Hepatocyte (in vitro differentiated cells): ENCODE data around the gene LUZP4.
A peak's percentile ranks its signal among the peaks of the same experiment; 100 is the strongest.

Experiments used
- EZH2 ChIP-seq: fragments of 200-600 bp; sonication (generic); IDR thresholded peaks from 2 replicates; pipeline ENCODE4 v1.6.1; 2016; ENCODE audit warnings: antibody characterized with exemption, mild to moderate bottlenecking, borderline replicate concordance
- EZH2phosphoT487 ChIP-seq: fragments of 200-600 bp; sonication (generic); IDR thresholded peaks from one replicate; pipeline ENCODE4 v1.6.1; 2018; ENCODE audit warnings: antibody characterized with exemption, mild to moderate bottlenecking, low read depth, moderate library complexity; ENCODE audit not compliant: unreplicated experiment, severe bottlenecking
- TF ChIP-seq, protein P1 (sequence below): fragments of 200-600 bp; sonication (generic); IDR thresholded peaks from 2 replicates; pipeline ENCODE4 v1.5.1; 2016; ENCODE audit warnings: antibody characterized with exemption, mild to moderate bottlenecking; ENCODE audit not compliant: poor library complexity

DNA sequence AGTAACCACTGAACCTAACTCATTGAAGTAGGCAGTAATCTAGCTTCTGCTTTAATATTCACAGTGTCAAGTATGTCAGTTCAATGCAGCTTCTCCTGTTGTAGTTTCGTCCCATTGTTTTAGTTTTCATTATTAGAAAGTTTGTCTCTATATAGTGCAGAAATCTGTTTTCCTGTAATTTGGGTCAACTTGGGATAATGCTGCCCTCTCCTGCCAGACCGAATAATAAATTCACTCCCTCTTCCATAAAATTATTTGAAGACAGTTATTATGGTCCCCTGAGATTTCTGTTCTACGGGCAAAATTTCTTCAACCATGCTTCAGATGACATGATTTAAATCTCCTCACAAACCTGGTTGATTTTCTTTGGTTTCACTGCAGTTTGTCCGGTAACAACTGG lies 4.6 kb upstream of the LUZP4 start:
- TF ChIP-seq, protein P1, sequence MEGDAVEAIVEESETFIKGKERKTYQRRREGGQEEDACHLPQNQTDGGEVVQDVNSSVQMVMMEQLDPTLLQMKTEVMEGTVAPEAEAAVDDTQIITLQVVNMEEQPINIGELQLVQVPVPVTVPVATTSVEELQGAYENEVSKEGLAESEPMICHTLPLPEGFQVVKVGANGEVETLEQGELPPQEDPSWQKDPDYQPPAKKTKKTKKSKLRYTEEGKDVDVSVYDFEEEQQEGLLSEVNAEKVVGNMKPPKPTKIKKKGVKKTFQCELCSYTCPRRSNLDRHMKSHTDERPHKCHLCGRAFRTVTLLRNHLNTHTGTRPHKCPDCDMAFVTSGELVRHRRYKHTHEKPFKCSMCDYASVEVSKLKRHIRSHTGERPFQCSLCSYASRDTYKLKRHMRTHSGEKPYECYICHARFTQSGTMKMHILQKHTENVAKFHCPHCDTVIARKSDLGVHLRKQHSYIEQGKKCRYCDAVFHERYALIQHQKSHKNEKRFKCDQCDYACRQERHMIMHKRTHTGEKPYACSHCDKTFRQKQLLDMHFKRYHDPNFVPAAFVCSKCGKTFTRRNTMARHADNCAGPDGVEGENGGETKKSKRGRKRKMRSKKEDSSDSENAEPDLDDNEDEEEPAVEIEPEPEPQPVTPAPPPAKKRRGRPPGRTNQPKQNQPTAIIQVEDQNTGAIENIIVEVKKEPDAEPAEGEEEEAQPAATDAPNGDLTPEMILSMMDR, result peak; percentile 51
- TF ChIP-seq EZH2 (no peak), EZH2phosphoT487 (no peak)
